ENCODE results near the gene FBXL3. TPM values are rescaled to one million over a fixed set of nuclear protein-coding genes. Genes with fewer than 3 reads are reported as not detected.

Gene FBXL3
- total RNA-seq, 1 donor from 2014 or later = 37.2 TPM

GRCh38 chr13:76971851-76972829 lies 54.8 kb downstream of the FBXL3 start:
- H3K9me3 ChIP-seq (ENCODE audit: insufficient read depth, low read depth, low read length) = no peaks in the 10 kb centered on the region
- no peaks in the 10 kb centered on the region for H4K20me1 ChIP-seq (ENCODE audit: insufficient read depth, low read length)
- no peaks in the 10 kb centered on the region for H3K79me2 ChIP-seq (ENCODE audit: insufficient read depth, low read length)
- no peak for TF ChIP-seq EZH2 (IDR thresholded peaks at IDR 0.05; ENCODE audit: insufficient read depth, low read length)
- no peak for TF ChIP-seq CTCF (IDR thresholded peaks at IDR 0.05; ENCODE audit: insufficient read depth, low read depth, low read length)
- Mint-ChIP-seq H3K27ac (ENCODE audit: unreplicated experiment) (no peak overlapping the region), H3K4me3 (ENCODE audit: unreplicated experiment) (no peak overlapping the region), H3K9me3 (ENCODE audit: unreplicated experiment) (no peaks in the 10 kb centered on the region), H3K4me1 (ENCODE audit: low read depth, unreplicated experiment) (peaks cover 4% of the 10 kb centered on the region), H3K36me3 (ENCODE audit: low read depth, unreplicated experiment) (no peaks in the 10 kb centered on the region), H3K27me3 (ENCODE audit: low read depth, unreplicated experiment) (peaks cover 4% of the 10 kb centered on the region)
- H3K36me3 ChIP-seq (ENCODE audit: insufficient read depth, low read length) = no peaks in the 10 kb centered on the region
- peaks cover 3% of the 10 kb centered on the region for H3K4me1 ChIP-seq (ENCODE audit: insufficient read depth, low read length)
- DNase-seq (ENCODE audit: low read depth) = no peak
- no peak overlapping the region for H3K4me3 ChIP-seq (ENCODE audit: insufficient read depth, low read depth, low read length)
- no peak overlapping the region for H3K27ac ChIP-seq (ENCODE audit: low read depth, low read length)
- H3K4me2 ChIP-seq (ENCODE audit: low read length) = no peak overlapping the region
- peaks cover 8% of the 10 kb centered on the region for H3K27me3 ChIP-seq (ENCODE audit: insufficient read depth, low read length)
- no peak for FAIRE-seq
- H3K9ac ChIP-seq (ENCODE audit: low read length) = no peak overlapping the region
- no peak overlapping the region for H2AFZ ChIP-seq (ENCODE audit: low read depth, low read length)

GRCh38 chr13:76971215-76971614 lies 55.7 kb downstream of the FBXL3 start:
- Histone ChIP-seq H3K27me3 (ENCODE audit: insufficient read depth, low read length) (peaks cover 11% of the 10 kb centered on the region), H3K4me1 (ENCODE audit: insufficient read depth, low read length) (no peaks in the 10 kb centered on the region), H3K4me3 (ENCODE audit: insufficient read depth, low read depth, low read length) (no peak overlapping the region), H4K20me1 (ENCODE audit: insufficient read depth, low read length) (no peaks in the 10 kb centered on the region), H3K4me2 (ENCODE audit: low read length) (no peak overlapping the region), H3K9me3 (ENCODE audit: insufficient read depth, low read depth, low read length) (no peaks in the 10 kb centered on the region), H3K36me3 (ENCODE audit: insufficient read depth, low read length) (no peaks in the 10 kb centered on the region), H2AFZ (ENCODE audit: low read depth, low read length) (no peak overlapping the region), H3K79me2 (ENCODE audit: insufficient read depth, low read length) (no peaks in the 10 kb centered on the region), H3K27ac (ENCODE audit: low read depth, low read length) (no peak overlapping the region), H3K9ac (ENCODE audit: low read length) (no peak overlapping the region)
- TF ChIP-seq EZH2 (IDR thresholded peaks at IDR 0.05; ENCODE audit: insufficient read depth, low read length) (no peak), CTCF (IDR thresholded peaks at IDR 0.05; ENCODE audit: insufficient read depth, low read depth, low read length) (no peak)
- peaks cover 7% of the 10 kb centered on the region for H3K4me1 Mint-ChIP-seq (ENCODE audit: low read depth, unreplicated experiment)
- H3K4me3 Mint-ChIP-seq (ENCODE audit: unreplicated experiment) = no peak overlapping the region
- peaks cover 3% of the 10 kb centered on the region for H3K27me3 Mint-ChIP-seq (ENCODE audit: low read depth, unreplicated experiment)
- H3K27ac Mint-ChIP-seq (ENCODE audit: unreplicated experiment) = no peak overlapping the region
- H3K9me3 Mint-ChIP-seq (ENCODE audit: unreplicated experiment) = no peaks in the 10 kb centered on the region
- no peak for DNase-seq (ENCODE audit: low read depth)
- no peaks in the 10 kb centered on the region for H3K36me3 Mint-ChIP-seq (ENCODE audit: low read depth, unreplicated experiment)
- FAIRE-seq = no peak
